Erythroblast (primary cell): ENCODE data around the gene CARD14.

Source experiments
- GATA1 ChIP-seq: IDR thresholded peaks from 2 replicates; pipeline ENCODE4 v1.6.1; 2011; ENCODE audit warnings: low read depth, mild to moderate bottlenecking, control low read depth, low read length, moderate library complexity
- POLR2A ChIP-seq: IDR thresholded peaks from 2 replicates; pipeline ENCODE4 v1.6.1; 2011; ENCODE audit warnings: mild to moderate bottlenecking, low read length

DNA sequence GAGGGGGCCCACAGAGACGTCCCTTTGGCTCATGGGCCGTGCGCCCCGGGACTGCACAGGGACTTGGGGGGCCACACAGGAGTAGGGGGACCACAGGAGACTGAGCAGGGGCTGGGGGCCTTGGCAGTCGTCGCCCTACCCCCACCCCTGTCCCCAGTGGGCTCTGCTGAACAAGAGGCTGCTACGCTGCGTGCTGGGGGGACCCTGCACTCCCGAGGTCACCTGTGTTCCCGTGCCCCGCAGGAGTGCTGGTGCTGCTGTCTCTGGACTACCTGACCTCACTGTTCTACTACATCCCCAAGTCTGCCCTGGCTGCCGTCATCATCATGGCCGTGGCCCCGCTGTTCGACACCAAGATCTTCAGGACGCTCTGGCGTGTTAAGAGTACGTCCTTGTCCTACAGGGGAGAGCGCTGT is 76.4 kb downstream of the CARD14 start:
- TF ChIP-seq POLR2A (no peak), GATA1 (no peak)
